Activated CD4-positive, alpha-beta T cell treated with anti-CD3 and anti-CD28 coated beads, Interleukin-2, amount 50 U/mL, for 24 hours (primary cell): ENCODE results near the gene TRDN.
"Not testable (repeated sequence)": the region's sequence is repeated elsewhere in the genome, so short reads cannot be mapped to it uniquely, and the experiment has no call there.

Experiments
- DNase-seq, 2 donors: peaks; one replicate each; pipeline ENCODE4 v3.0.0-alpha.2; 2020; ENCODE audit warnings: low read depth in 1 of 2, low spot score in 1 of 2

TRDN gene

GRCh38 chr6:123314459-123314858, 322.3 kb downstream of the TRDN start:
- DNase-seq: not testable (repeated sequence)

DNA sequence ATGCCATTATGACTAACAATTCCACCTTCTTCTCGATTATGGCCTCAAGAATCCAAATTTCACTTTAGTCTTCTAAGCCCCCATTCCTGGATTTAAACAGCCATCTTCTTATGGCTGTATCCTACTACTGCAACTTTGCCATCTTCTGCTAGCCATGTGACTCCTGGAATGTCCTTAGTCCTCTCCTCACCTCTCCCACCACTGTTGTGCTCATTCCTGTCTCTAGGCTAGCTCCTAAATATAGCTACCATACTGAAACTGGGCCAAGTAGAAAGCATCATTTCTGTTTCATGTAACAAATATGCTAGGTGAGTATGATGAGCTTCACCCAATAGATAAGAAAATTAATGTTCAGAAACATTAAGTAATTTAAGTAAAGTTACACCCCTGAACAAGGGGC, 327.6 kb downstream of the TRDN start:
- DNase-seq: no peak

DNA sequence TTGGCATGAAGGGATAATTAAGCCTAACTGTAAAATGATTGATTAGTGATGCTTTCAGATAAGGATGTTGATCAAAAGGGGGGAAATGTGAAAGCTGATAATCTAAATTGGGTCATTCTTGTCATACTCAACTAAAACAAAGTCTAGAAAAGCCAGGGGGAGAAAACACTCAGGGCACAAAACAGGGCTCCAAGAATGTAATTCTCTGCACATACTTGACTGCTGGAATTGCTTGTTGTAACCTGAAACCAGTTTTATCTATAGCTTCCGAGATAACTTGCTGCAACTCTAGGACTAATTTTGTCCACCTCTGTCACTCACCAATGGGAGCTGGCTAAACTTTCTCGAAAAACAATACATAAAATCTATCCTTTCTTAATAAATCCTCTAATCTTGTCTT, 330.4 kb downstream of the TRDN start:
- DNase-seq: no peak

GRCh38 chr6:123295672-123296071, 341.1 kb downstream of the TRDN start:
- DNase-seq: no peak

GRCh38 chr6:123295181-123295580, 341.6 kb downstream of the TRDN start:
- DNase-seq: no peak

DNA sequence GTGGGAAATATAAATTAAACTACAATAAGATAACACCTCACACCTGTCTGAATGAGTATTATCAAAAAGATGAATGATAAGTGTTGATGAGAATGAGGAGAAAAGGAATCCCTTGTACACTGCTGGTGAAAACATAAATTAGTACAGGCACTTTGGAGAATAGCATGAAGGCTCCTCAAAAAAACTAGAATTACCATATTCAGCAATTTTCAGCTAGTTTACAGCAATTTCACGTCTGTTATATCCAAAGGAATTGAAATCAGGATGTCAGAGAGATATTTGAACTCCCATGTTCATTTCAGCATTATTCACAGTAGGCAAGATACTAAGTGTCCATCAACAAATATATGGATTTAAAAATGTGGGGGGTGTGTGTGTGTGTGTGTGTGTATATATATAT, 348.1 kb downstream of the TRDN start:
- DNase-seq: no peak

DNA sequence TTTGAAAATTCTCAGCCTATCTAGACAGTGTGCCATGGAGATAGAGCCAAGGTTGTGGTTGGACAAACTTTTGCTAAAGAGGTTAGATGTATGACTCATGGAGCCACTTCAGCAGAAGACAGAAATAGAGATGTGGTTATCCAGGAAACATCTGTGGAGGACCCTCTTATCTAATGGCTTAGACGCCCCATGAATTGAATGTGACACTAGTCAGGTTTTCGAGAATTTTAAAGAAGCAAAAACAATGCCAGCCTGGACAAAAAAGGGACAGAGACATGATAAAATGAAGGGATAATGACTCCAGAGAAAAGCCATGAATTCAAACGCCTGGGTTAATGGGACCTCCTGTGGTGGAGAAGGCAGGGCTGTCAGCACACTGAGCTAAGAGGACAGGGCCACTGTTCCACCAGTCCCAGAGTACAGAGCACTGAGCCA, 360.2 kb downstream of the TRDN start:
- no peak for DNase-seq

DNA sequence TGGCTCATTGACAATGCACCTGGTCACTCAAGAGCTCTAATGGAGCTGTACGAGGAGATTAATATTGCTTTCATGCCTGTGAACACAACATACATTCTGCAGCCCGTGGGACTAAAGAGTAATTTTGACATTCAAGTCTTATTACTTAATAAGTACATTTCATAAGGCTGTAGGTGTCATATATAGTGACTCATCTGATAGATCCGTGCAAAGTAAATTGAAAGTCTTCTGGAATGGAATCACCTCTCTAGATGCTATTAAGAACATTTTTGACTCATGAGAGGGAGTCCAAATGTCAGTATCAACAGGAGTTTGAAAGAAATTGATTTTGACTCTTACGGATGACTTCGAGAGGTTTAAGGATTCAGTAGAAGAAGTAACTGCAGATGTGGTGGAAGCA, 372.8 kb downstream of the TRDN start:
- no peak for DNase-seq

- no peak for DNase-seq
These were observed 396.1 kb downstream of the TRDN start for GRCh38 chr6:123240626-123241025.

DNA sequence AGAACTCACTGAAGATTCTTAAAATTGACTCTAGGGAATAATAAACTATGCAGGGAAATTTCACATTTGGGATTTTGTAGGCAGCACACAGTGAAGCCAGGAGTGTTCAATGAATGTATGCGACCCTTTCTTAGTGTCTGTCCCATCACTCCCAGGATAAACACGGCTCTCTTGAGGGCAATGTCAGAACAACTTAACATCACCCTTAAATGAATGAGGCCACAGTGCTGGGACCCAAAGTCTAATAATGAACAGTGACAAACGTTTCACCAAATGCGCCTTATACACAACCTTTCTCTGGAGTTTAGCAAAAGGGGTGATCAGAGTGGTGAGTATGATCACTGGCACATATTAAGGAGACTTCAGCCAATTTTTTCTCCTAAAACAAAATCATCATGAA, 403.4 kb downstream of the TRDN start:
- no peak for DNase-seq

DNA sequence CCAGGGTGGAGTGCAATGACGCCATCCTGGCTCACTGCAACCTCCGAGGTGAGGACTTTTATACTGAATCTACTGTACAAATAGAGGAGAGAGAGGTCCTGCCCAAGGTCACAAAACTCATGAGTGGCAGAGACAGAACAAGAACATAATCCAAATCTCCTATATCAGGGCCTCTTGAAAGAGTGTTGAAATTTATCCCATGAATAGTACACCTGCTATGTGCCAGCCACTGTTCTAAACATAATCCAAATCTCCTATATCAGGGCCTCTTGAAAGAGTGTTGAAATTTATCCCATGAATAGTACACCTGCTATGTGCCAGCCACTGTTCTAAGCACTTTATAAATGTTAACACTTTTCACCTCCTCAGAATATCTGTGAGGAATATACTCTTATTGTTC, 409.0 kb downstream of the TRDN start:
- not testable (repeated sequence) for DNase-seq

- no peak for DNase-seq
These were observed 410.4 kb downstream of the TRDN start for GRCh38 chr6:123226398-123226797.

DNA sequence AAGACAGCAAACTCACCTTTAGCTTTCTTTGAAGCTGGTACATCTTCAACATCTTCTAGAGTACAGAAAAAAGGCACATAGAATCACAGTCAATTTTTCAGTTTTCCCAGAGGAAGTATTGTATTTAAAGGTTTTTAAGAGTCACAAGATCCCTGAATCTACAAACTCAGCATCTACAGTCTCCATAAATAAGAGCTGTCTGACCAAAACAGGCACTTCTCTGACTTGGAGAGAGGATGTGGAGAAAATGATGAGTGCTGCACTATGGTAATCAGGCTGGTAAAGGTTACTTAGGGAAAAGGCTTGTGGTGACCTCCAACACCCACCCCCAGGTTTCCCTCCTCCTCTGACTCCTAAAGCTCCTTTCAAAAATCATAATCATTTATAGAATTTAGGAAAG, 412.7 kb downstream of the TRDN start:
- no peak for DNase-seq

DNA sequence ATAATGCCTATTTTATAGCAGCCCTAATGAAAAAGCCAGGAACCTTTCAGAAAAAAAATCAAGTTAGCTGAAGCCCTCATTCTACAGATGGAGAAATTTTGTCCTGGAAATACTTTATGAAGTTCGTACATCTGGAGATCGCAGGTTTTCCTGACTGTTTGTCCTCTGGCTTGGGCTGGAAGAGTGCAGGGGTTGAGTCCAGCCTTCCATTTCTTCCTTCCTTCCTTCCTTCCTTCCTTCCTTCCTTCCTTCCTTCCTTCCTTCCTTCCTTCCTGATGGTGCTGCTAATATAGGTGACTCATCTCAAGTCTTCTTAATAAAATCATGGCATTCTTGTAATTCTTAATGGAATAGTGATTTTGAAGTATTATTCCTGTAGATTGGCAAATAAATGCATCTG, 413.3 kb downstream of the TRDN start:
- no peak for DNase-seq

- DNase-seq: no peak
These were observed 421.5 kb downstream of the TRDN start for GRCh38 chr6:123215211-123215610.

DNA sequence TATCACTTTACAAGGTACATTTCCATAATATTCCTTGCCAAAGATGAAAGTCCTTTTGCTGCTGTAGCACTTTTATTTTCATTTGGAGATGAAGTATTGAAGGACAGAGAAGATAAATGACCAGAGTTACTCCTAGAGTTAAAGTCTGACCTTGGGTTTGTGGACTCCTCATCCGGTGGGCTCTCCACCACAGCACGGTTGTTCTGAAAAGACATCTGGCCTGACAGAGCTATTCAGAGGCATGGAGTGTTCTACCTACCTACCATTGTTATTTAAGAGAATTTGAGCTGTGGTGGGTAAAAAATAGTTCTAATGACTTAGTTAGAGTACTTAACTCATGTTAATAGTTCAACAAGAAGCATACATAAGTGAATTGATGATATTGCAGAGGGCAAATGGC, 422.3 kb downstream of the TRDN start:
- no peak for DNase-seq

- DNase-seq: no peak
These were observed 422.8 kb downstream of the TRDN start for GRCh38 chr6:123213921-123214320.

DNA sequence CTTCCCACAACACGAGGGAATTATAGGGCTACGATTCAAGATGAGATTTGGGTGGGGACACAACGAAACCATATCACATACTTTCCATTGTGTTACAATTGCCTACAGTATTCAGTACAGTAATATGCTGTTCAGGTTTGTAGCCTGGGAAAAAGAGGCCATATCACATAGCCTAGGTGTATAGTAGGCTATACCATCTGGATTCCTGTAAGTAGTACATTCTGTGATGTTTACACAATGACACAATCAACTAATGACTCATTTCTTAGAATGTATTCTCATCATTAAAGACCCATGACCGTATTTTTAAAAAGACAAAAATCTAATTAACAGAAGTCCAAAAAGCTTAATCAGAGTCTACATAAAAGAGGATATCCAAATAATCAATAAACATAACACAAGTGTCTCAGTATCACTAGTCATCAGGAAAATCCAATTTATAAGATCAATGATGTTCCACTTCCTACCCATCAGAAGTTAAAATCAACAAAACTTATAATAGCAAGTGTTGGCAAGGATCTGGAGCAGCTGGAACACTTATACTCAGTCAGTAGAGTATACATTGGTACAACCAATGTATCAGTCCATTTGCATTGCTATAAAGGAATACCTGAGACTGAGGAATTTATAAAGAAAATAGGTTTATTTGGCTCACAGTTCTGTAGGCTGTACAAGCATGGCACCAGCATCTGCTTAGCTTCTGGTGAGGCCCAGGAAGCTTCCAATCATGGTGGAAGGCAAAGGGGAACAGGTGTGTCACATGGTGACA, 424.8 kb downstream of the TRDN start:
- DNase-seq: no peak

DNA sequence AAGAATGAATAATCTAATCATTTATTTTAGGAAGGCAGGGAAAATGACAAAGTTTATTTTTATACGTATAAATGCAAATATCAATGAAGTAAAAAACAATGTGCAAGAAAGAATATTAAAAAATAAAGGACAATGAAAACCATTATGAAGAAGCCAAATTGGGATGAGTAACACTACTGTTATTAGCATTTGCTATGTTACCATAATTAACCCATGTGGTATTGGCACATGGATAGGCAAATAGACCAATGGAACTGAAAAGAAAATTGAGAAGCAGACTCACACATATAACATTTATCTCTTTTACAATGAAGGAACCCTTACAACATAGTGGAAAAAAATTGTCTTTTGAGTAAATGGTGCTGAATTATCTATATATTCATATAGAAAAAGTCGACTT, 426.1 kb downstream of the TRDN start:
- no peak for DNase-seq

GRCh38 chr6:123207967-123208510, 428.7 kb downstream of the TRDN start:
- no peak for DNase-seq

DNA sequence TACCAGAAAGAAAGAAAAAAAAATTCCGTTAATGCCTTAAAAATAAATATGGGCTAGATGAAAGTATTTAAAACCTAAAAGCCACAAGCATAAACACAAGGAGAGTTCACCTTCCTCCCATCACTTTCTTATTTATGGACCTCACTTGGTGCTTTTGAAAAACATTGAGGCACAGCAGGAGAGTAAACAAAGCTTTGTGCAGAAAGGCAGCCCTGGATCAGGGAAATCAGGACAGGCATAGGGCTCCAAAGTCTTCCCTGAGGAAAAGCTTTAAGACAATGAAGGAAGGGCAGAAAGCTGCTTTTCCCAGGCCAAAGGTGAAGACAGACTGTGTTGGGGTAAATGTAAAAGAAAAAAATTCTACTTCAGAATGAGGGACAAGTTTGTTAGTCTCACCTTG, 432.8 kb downstream of the TRDN start:
- DNase-seq: no peak

DNA sequence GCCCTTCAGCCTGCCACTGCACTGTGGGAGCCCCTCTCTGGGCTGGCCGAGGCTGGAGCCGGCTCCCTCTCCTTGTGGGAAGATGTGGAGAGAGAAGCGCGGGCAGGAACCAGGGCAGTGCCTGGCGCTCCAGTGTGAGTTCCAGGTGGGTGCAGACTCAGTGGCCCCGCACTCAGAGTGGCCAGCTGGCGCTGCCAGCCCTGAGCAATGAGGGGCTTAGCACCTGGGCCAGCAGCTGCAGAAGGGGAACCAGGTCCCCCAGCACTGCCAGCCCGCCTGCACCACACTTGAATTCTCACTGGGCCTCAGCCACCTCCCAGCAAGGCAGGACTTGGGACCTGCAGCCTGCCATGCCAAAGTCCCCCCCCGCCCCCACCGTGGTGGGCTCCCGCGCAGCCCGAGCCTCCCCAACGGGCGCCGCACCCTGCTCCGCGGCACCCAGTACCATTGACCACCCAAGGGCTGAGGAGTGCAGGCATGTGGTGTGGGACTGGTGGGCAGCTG, 434.8 kb downstream of the TRDN start:
- no peak for DNase-seq

GRCh38 chr6:123193298-123193697, 443.5 kb downstream of the TRDN start:
- DNase-seq: no peak
